H9 (cell line): ENCODE measurements around the gene GAREM2. TPM values are rescaled to one million over a fixed set of nuclear protein-coding genes. Genes with fewer than 3 reads are reported as not detected.

Experiments
- DNase-seq: peaks from one replicate; pipeline ENCODE4 v3.0.0-alpha.2; 2017
- H2AFZ ChIP-seq: one replicate; pipeline ENCODE4 v1.6.1; 2013; ENCODE audit warnings: mild to moderate bottlenecking, low read length, control low read depth, moderate library complexity
- H2AK5ac ChIP-seq: 2 replicates; pipeline ENCODE4 v1.6.1; 2013; ENCODE audit warnings: low read length, control low read depth, mixed read lengths; ENCODE audit not compliant: insufficient read length
- H2BK120ac ChIP-seq: one replicate; pipeline ENCODE4 v1.6.1; 2013; ENCODE audit warnings: low read depth, mild to moderate bottlenecking, low read length, control low read depth, inconsistent platforms; ENCODE audit not compliant: poor library complexity, severe bottlenecking
- H2BK12ac ChIP-seq: 2 replicates; pipeline ENCODE4 v1.6.1; 2013; ENCODE audit warnings: low read length, control low read depth, mixed read lengths, low read depth; ENCODE audit not compliant: insufficient read length
- H2BK15ac ChIP-seq: 2 replicates; pipeline ENCODE4 v1.6.1; 2013; ENCODE audit warnings: low read depth, low read length, control low read depth
- H2BK20ac ChIP-seq: one replicate; pipeline ENCODE4 v1.6.1; 2013; ENCODE audit warnings: low read depth, mild to moderate bottlenecking, low read length, control low read depth, inconsistent platforms; ENCODE audit not compliant: poor library complexity, severe bottlenecking
- H2BK5ac ChIP-seq: 2 replicates; pipeline ENCODE4 v1.6.1; 2013; ENCODE audit warnings: low read length, control low read depth, mixed read lengths; ENCODE audit not compliant: insufficient read length
- H3K14ac ChIP-seq: 2 replicates; pipeline ENCODE4 v1.6.1; 2013; ENCODE audit warnings: low read length, control low read depth; ENCODE audit not compliant: insufficient read depth
- H3K18ac ChIP-seq: 2 replicates; pipeline ENCODE4 v1.6.1; 2013; ENCODE audit warnings: low read depth, mild to moderate bottlenecking, mixed read lengths, low read length, control low read depth; ENCODE audit not compliant: insufficient read length
- H3K23ac ChIP-seq: 2 replicates; pipeline ENCODE4 v1.6.1; 2013; ENCODE audit warnings: low read length, control low read depth, mixed read lengths, low read depth; ENCODE audit not compliant: insufficient read length
- H3K23me2 ChIP-seq: 2 replicates; pipeline ENCODE4 v1.6.1; 2013; ENCODE audit warnings: low read depth, mild to moderate bottlenecking, mixed read lengths, low read length, control low read depth; ENCODE audit not compliant: insufficient read length, poor library complexity, severe bottlenecking
- H3K27ac ChIP-seq: 2 replicates; pipeline ENCODE4 v1.5.1; 2013; ENCODE audit warnings: low read length, control low read depth, mixed read lengths, low read depth; ENCODE audit not compliant: insufficient read length
- H3K27me3 ChIP-seq: 2 replicates; pipeline ENCODE4 v1.6.1; 2013; ENCODE audit warnings: low read length, control low read depth, inconsistent platforms; ENCODE audit not compliant: insufficient read depth
- H3K4ac ChIP-seq: 2 replicates; pipeline ENCODE4 v1.6.1; 2013; ENCODE audit warnings: low read depth, mild to moderate bottlenecking, control low read depth, inconsistent platforms, low read length, moderate library complexity
- H3K4me1 ChIP-seq: 2 replicates; pipeline ENCODE4 v1.6.1; 2013; ENCODE audit warnings: low read length, control low read depth, inconsistent platforms; ENCODE audit not compliant: insufficient read depth
- H3K4me2 ChIP-seq: 2 replicates; pipeline ENCODE4 v1.6.1; 2013; ENCODE audit warnings: low read length, control low read depth, mixed read lengths; ENCODE audit not compliant: insufficient read length, insufficient read depth
- H3K56ac ChIP-seq: 2 replicates; pipeline ENCODE4 v1.6.1; 2013; ENCODE audit warnings: low read depth, mild to moderate bottlenecking, mixed read lengths, low read length, control low read depth; ENCODE audit not compliant: insufficient read length
- H3K79me1 ChIP-seq: 2 replicates; pipeline ENCODE4 v1.6.1; 2013; ENCODE audit warnings: low read depth, mild to moderate bottlenecking, moderate library complexity, low read length, control low read depth, inconsistent platforms; ENCODE audit not compliant: insufficient read depth, poor library complexity, severe bottlenecking
- H3K79me2 ChIP-seq: 2 replicates; pipeline ENCODE4 v1.6.1; 2013; ENCODE audit warnings: low read length, control low read depth, inconsistent platforms; ENCODE audit not compliant: insufficient read depth
- H3K9ac ChIP-seq: 2 replicates; pipeline ENCODE4 v1.6.1; 2013; ENCODE audit warnings: low read length, control low read depth, mixed read lengths; ENCODE audit not compliant: insufficient read length; ENCODE audit errors: extremely low read depth
- H3K9me3 ChIP-seq: one replicate; pipeline ENCODE4 v1.6.1; 2013; ENCODE audit warnings: low read depth, low read length, inconsistent platforms; ENCODE audit not compliant: control insufficient read depth
- H3T11ph ChIP-seq: one replicate; pipeline ENCODE4 v1.6.1; 2013; ENCODE audit warnings: mild to moderate bottlenecking, low read length, control low read depth, inconsistent platforms
- H4K20me1 ChIP-seq: one replicate; pipeline ENCODE4 v1.6.1; 2013; ENCODE audit not compliant: control insufficient read depth, insufficient read length, insufficient read depth
- H4K5ac ChIP-seq: 2 replicates; pipeline ENCODE4 v1.6.1; 2013; ENCODE audit warnings: low read depth, mild to moderate bottlenecking, mixed read lengths, low read length, control low read depth; ENCODE audit not compliant: insufficient read length
- H4K8ac ChIP-seq: replicated peaks from 2 replicates; pipeline ENCODE4 v1.6.1; 2013; ENCODE audit warnings: low read length, control low read depth, mixed read lengths, low read depth; ENCODE audit not compliant: insufficient read length
- H4K91ac ChIP-seq: 2 replicates; pipeline ENCODE4 v1.6.1; 2013; ENCODE audit warnings: low read depth, mild to moderate bottlenecking, moderate library complexity, mixed read lengths, low read length, control low read depth; ENCODE audit not compliant: insufficient read length
- H3K27ac Mint-ChIP-seq, 3 experiments: 2 replicates in 2 of 3; 3 replicates in 1 of 3; pipeline ENCODE4 v1.8.0; 2020 to 2021; ENCODE audit warnings: mixed read lengths in 3 of 3, mild to moderate bottlenecking in 1 of 3, moderate library complexity in 1 of 3
- H3K27me3 Mint-ChIP-seq: 2 replicates; pipeline ENCODE4 v1.8.0; 2021; ENCODE audit warnings: low read depth, mild to moderate bottlenecking, moderate library complexity, mixed read lengths
- H3K36me3 Mint-ChIP-seq, 3 experiments: 2 replicates in 2 of 3; 3 replicates in 1 of 3; pipeline ENCODE4 v1.8.0; 2020 to 2021; ENCODE audit warnings: low read depth in 3 of 3, mixed read lengths in 3 of 3; ENCODE audit not compliant: insufficient read depth in 1 of 3
- H3K4me1 Mint-ChIP-seq, 2 experiments: 2 replicates each; pipeline ENCODE4 v1.8.0; 2020; ENCODE audit warnings: mixed read lengths in 2 of 2
- H3K4me3 Mint-ChIP-seq, 2 experiments: 2 replicates in 1 of 2; 3 replicates in 1 of 2; pipeline ENCODE4 v1.8.0; 2020 to 2021; ENCODE audit warnings: mild to moderate bottlenecking in 2 of 2, mixed read lengths in 2 of 2, moderate library complexity in 1 of 2
- H3K9me3 Mint-ChIP-seq, 2 experiments: 2 replicates in 1 of 2; 3 replicates in 1 of 2; pipeline ENCODE4 v1.8.0; 2020; ENCODE audit warnings: mild to moderate bottlenecking in 2 of 2, mixed read lengths in 2 of 2, moderate library complexity in 1 of 2
- WGBS: extraction: QIAGEN DNeasy Blood & Tissue Kit; methylation state at CpG from one replicate; pipeline ENCODE4 v1.1.7; 2013; ENCODE audit warnings: missing lambda C conversion rate, low lambda C conversion rate, mixed read lengths; ENCODE audit not compliant: insufficient read length; ENCODE audit errors: extremely low coverage; 5-methylcytosine and 5-hydroxymethylcytosine counted together
- total RNA-seq: library from RNA; stranded (reverse); gene quantifications from 2 replicates; pipeline ENCODE4 v1.2.1, GENCODE V29; 2021
- TF ChIP-seq, protein P1 (sequence below): fragments of 200-600 bp; sonication (generic); conservative IDR thresholded peaks from 3 replicates; pipeline ENCODE4 v1.8.0; 2021; ENCODE audit warnings: antibody characterized with exemption, mild to moderate bottlenecking

Gene GAREM2
- total RNA-seq, 1 experiment from 2014 or later = 14.4 TPM

DNA sequence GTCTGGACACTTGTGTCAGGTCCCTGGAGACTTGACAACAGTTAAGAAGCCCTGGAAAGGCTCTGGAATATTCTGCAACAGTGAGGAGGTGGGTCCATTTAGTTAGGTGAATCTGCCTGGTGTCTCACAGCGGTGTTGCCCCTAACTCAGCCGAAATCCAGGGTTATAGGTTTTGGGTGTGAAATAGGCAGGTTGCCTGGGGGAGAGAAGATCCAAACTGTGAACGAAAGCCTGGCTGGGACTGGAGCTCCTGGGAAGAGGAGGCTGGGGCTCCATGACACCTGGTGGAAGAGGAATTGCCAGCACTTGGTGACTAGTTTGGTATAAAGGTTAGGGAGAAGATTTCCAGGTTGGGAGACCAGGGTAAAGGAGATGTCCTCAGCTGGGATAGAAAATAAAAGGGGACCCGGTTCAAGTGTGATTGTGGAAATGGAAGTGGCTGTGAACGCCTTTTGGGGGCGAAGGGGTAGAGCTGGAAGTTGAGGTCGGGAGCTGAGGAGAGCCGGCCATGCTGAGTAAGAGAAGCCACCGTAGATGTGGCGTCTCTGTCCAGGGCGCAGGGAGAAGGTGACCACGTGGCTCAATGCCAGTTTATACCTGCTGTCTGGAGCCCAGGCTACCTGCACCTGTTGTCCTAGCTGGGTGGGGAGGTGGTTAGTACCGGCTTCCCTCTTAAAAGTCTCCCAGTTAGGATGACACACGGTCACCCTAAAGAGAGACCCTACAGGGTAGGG is 3.0 kb upstream of the GAREM2 start:
- no peak overlapping the region for H3K4me3 Mint-ChIP-seq
- no peaks in the 10 kb centered on the region for H3K27me3 ChIP-seq
- H3K18ac ChIP-seq = no peak overlapping the region
- no peak overlapping the region for H2BK20ac ChIP-seq
- peaks cover 11% of the 10 kb centered on the region for H3K23me2 ChIP-seq
- H4K8ac ChIP-seq = no peak overlapping the region
- H3K79me2 ChIP-seq = no peaks in the 10 kb centered on the region
- H4K5ac ChIP-seq = no peak overlapping the region
- H2BK15ac ChIP-seq = no peak overlapping the region
- no peaks in the 10 kb centered on the region; the same call in 1 of the 2 replicates for H3K4me1 ChIP-seq
- no peak for DNase-seq
- H3K4me1 Mint-ChIP-seq = peaks cover 7 to 10% of the 10 kb centered on the region in 2 experiments
- no peak overlapping the region for H3K9ac ChIP-seq
- no peak overlapping the region for H2BK12ac ChIP-seq
- no peaks in the 10 kb centered on the region for H3K9me3 ChIP-seq
- no peak overlapping the region for H3K27ac Mint-ChIP-seq
- TF ChIP-seq, protein P1, sequence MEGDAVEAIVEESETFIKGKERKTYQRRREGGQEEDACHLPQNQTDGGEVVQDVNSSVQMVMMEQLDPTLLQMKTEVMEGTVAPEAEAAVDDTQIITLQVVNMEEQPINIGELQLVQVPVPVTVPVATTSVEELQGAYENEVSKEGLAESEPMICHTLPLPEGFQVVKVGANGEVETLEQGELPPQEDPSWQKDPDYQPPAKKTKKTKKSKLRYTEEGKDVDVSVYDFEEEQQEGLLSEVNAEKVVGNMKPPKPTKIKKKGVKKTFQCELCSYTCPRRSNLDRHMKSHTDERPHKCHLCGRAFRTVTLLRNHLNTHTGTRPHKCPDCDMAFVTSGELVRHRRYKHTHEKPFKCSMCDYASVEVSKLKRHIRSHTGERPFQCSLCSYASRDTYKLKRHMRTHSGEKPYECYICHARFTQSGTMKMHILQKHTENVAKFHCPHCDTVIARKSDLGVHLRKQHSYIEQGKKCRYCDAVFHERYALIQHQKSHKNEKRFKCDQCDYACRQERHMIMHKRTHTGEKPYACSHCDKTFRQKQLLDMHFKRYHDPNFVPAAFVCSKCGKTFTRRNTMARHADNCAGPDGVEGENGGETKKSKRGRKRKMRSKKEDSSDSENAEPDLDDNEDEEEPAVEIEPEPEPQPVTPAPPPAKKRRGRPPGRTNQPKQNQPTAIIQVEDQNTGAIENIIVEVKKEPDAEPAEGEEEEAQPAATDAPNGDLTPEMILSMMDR = no peak
- H3K14ac ChIP-seq = no peak overlapping the region
- H3K27ac ChIP-seq = no peak overlapping the region
- H2BK5ac ChIP-seq = no peak overlapping the region
- no peak overlapping the region for H2BK120ac ChIP-seq
- peaks cover 0 to 5% of the 10 kb centered on the region in 2 experiments; a peak in 1 of 5 replicates for H3K9me3 Mint-ChIP-seq
- peaks cover 28% of the 10 kb centered on the region for H3K27me3 Mint-ChIP-seq
- no peak overlapping the region for H3K4ac ChIP-seq
- H3K56ac ChIP-seq = no peak overlapping the region
- H3K4me2 ChIP-seq = no peak overlapping the region
- no peak overlapping the region for H4K91ac ChIP-seq
- H4K20me1 ChIP-seq = no peaks in the 10 kb centered on the region
- no CpG with 5 or more reads among the region's 14 CpGs for WGBS
- H3T11ph ChIP-seq = no peak overlapping the region
- no peak overlapping the region for H3K23ac ChIP-seq
- H2AFZ ChIP-seq = no peak overlapping the region
- H2AK5ac ChIP-seq = no peak overlapping the region
- no peaks in the 10 kb centered on the region for H3K79me1 ChIP-seq
- no peaks in the 10 kb centered on the region for H3K36me3 Mint-ChIP-seq
